Bladder microvascular endothelial cell (primary cell): ENCODE data around the gene GTF2A2. TPM values are rescaled to one million over a fixed set of nuclear protein-coding genes. Genes with fewer than 3 reads are reported as not detected.

ENCODE experiments used
- total RNA-seq: library from RNA; depleted of rRNA; stranded (reverse); fragments of >200 nt; gene quantifications from 2 replicates; pipeline ENCODE4 v1.2.3, GENCODE V29; 2014

GTF2A2 gene, protein sequence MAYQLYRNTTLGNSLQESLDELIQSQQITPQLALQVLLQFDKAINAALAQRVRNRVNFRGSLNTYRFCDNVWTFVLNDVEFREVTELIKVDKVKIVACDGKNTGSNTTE
- total RNA-seq, result 26.5 and 32.2 TPM in 2 replicates

DNA sequence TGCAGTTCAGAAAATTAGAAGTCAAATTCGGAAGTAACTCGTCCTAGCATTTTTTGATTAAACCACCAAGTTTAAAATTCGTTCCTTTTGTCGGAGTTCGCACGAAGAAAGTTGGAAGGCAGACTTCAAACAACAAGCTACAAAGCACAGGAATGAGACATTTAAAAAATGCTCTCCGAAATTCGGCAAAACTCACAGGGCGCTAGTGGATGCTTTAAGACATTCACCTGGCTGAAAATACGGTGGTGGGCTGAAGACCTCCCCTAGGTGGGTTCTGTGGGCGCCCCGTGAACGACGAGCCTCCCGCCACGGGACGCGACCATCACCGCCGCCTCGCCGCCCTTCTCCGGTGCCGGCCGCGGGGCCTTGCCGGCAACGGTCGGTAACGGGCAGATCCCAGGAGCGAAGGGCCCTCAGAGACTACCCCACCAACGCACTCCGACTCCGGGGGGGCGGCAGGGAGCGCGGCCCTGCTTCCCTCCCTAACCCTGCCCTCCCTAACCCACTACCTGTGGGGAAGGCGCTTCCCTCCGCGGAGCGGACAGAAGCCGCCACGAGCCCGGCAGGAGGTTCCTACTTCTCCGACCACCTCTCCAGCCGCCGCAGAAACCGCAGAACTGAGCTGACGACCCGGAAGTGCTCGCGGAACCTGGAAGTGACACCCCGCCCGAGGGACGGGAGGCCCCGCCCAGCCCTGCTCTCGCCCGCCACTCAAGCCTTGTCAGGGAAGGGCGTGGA lies at the start of gene GTF2A2:
TSS of gene GTF2A2 (minus strand) at position 619 of the 738 bp plus-strand sequence. CDS start 5,238 bp downstream, outside the sequence.

DNA sequence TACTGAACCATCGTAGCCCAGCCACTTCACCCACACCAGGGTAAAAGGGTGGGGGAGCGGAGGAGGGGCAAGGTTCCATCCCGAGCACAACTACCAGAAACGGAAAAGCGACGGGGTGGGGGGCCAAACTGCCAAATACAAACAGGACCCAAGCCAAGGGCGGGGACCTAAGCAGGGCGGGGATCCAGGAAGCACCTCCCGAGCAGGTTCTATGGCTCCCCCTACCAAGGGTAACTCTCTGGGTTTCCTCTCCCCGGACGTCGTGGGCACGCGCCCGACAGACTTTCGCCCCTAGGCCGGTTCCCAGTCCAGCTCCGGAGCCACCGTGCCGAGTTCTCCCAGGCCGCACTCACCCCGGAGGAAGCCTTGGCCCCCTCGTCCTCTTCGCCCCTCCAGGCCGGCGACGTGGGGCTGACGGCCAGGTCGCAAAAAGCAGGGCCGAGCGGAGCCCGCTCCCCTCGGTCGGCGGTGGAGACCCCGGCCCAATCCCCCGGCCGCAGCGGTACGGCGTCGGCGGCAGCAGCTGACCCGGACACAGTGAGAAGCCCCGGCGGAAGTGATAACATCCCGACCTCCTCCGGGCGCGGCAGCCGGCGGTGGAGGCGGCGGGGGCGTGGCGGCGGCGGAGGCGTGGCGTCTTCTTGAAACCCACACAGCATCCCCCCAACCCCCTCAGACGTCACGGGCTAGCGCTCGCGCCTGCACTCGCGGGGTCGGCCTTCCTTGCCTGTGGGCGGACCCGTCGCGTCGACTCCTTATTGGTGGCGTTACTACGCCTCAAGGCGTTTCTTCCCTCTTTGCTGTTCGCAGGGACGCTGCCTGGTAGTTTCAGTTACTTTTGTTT lies 31.7 kb upstream of the GTF2A2 start, which contains the start of gene BNIP2:
TSS of gene BNIP2 (minus strand) at position 539 of the 844 bp plus-strand sequence. CDS start 6,863 bp downstream, outside the sequence.

DNA sequence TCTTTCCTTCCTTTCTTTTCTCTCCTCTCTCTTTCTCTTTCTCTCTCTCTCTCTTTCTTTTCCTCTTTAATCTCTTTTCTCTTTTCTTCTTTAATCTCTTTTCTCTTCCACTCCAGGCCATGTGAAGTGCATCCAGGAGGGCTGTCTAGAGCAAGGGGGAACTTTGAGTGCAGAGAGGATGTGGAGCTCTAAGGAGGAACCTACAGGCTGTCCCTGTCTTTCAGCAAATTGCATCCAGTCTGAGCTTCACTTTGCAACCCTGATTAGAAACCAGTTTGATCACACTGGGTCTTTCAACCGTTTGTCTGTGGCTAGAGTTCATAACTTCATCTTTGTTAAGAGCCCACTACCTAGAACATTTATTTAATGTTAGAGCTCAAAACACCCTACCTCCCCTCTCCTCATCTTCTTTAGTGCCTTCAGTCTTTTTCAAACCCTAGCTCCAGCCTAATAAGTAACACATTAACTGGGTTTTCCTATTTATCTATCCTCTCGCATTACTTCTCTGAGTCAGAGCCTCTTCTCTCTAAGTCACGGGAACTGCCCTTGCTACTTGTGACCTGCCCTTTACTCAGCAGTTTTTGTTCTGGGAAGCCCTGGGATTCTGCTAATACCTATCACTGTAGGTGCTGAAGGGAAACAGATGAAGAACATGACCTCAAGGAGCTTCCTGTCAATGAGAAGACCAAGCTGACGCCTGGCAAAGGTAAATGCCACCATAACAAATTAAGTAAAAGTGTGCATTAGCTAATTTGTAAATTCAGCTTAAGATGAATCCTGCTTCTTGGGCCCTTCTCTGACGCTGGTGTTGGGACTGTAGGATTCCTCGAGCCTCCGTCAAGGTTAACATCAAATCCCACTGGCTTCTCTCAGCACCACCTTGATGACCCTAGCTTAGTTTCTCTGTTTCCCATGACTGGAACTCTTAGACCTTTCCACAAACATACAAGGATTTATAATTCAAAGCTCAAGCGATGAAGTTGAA lies 45.7 kb downstream of the GTF2A2 start, which contains the start of gene GCNT3:
TSS of gene GCNT3 (plus strand) at position 508 of the 985 bp plus-strand sequence. CDS start 6,456 bp downstream, outside the sequence.

Other genes starting within 250 kb of the GTF2A2 start
- under 0.01 and 0.06 TPM in 2 replicates for gene FAM81A, start 219.3 kb downstream of the GTF2A2 start, total RNA-seq
- gene GCNT3, start 45.7 kb downstream of the GTF2A2 start, total RNA-seq, result not detected in 2 replicates
- gene BNIP2, start 31.8 kb upstream of the GTF2A2 start, total RNA-seq, result 101 and 175 TPM in 2 replicates